CD4-positive, alpha-beta T cell (primary cell): ENCODE results near the gene GPR17. TPM values are rescaled to one million over a fixed set of nuclear protein-coding genes. Genes with fewer than 3 reads are reported as not detected.

ENCODE experiments used
- ATAC-seq: fragments of 200-7000 bp; cut with Tn5 transposase; one replicate; pipeline ENCODE4 v1.10.0; 2022; ENCODE audit warnings: mild to moderate bottlenecking; ENCODE audit not compliant: poor library complexity
- CTCF ChIA-PET: fragments of 350-600 bp; sonication (Branson Sonifier 250); formaldehyde crosslinking; loops from one replicate; lab custom pipeline; 2021; ENCODE audit warnings: antibody characterized with exemption, inconsistent platforms; lab: Charles Lee
- POLR2A ChIA-PET: fragments of 350-600 bp; sonication (Branson Sonifier 250); formaldehyde crosslinking; loops from one replicate; lab custom pipeline; 2021; ENCODE audit warnings: antibody characterized with exemption, inconsistent platforms; lab: Charles Lee
- DNase-seq, 14 experiments: peaks; one replicate each; pipeline ENCODE4 v3.0.0-alpha.2; 2013 to 2020; ENCODE audit warnings: mixed read lengths in 2 of 14
- H3K27ac ChIP-seq, 2 donors: one replicate each; pipeline versions ENCODE4 v1.5.1 to v1.7.0; 2013; ENCODE audit warnings: low read length in 2 of 2, low read depth in 1 of 2, mild to moderate bottlenecking in 1 of 2
- H3K27me3 ChIP-seq, 2 experiments: 1 replicate in 1 of 2; 2 replicates in 1 of 2; pipeline versions ENCODE4 v1.6.1 to v1.7.0; 2013; ENCODE audit warnings: low read length in 2 of 2, control low read depth in 1 of 2, mild to moderate bottlenecking in 1 of 2, moderate library complexity in 1 of 2; ENCODE audit not compliant: insufficient read depth in 2 of 2, control insufficient read depth in 1 of 2
- H3K36me3 ChIP-seq: one replicate; pipeline ENCODE4 v1.6.1; 2013; ENCODE audit warnings: low read length, control low read depth; ENCODE audit not compliant: insufficient read depth
- H3K4me1 ChIP-seq: one replicate; pipeline ENCODE4 v1.6.1; 2013; ENCODE audit warnings: low read length, control low read depth; ENCODE audit not compliant: insufficient read depth
- H3K4me3 ChIP-seq: one replicate; pipeline ENCODE4 v1.5.1; 2013; ENCODE audit warnings: mild to moderate bottlenecking, low read length, moderate library complexity
- H3K9me3 ChIP-seq, 2 experiments: 1 replicate in 1 of 2; 2 replicates in 1 of 2; pipeline versions ENCODE4 v1.6.1 to v1.7.0; 2013; ENCODE audit warnings: low read length in 2 of 2, mild to moderate bottlenecking in 2 of 2, control low read depth in 1 of 2, moderate library complexity in 1 of 2; ENCODE audit not compliant: control insufficient read depth in 1 of 2, insufficient read depth in 1 of 2
- H3K27ac Mint-ChIP-seq: one replicate; pipeline ENCODE4 v1.8.0; 2020; ENCODE audit warnings: mixed read lengths
- H3K27me3 Mint-ChIP-seq: one replicate; pipeline ENCODE4 v1.8.0; 2021; ENCODE audit warnings: mixed read lengths
- H3K36me3 Mint-ChIP-seq: one replicate; pipeline ENCODE4 v1.8.0; 2021; ENCODE audit warnings: low read depth, mixed read lengths
- H3K4me1 Mint-ChIP-seq: one replicate; pipeline ENCODE4 v1.8.0; 2021; ENCODE audit warnings: low read depth, mixed read lengths
- H3K4me3 Mint-ChIP-seq: one replicate; pipeline ENCODE4 v1.8.0; 2020; ENCODE audit warnings: mild to moderate bottlenecking, mixed read lengths
- H3K9me3 Mint-ChIP-seq: one replicate; pipeline ENCODE4 v1.8.0; 2020; ENCODE audit warnings: mixed read lengths
- intact Hi-C, 2 experiments: fragments of 100-400 bp; cut with DNase I in 1 of 2; cut with micrococcal nuclease in 1 of 2; formaldehyde crosslinking; loops; one replicate each; pipeline versions ENCODE4 v1.15.1 to v1.9.0; 2023 to 2025; cut with DNase I, micrococcal nuclease
- total RNA-seq, 174 experiments: library from RNA in 2 of 174; stranded (reverse) in 2 of 174; gene quantifications; one replicate each; pipeline ENCODE4 v1.2.3 and lab custom pipeline; 2021 to 2026
- TF ChIP-seq, protein P1 (sequence below): fragments of 200-600 bp; IDR thresholded peaks from one replicate; pipeline ENCODE4 v1.8.0; 2022; ENCODE audit warnings: antibody characterized with exemption, mild to moderate bottlenecking

The GPR17 gene
- total RNA-seq, 2 experiments from 2014 or later, result not detected

DNA sequence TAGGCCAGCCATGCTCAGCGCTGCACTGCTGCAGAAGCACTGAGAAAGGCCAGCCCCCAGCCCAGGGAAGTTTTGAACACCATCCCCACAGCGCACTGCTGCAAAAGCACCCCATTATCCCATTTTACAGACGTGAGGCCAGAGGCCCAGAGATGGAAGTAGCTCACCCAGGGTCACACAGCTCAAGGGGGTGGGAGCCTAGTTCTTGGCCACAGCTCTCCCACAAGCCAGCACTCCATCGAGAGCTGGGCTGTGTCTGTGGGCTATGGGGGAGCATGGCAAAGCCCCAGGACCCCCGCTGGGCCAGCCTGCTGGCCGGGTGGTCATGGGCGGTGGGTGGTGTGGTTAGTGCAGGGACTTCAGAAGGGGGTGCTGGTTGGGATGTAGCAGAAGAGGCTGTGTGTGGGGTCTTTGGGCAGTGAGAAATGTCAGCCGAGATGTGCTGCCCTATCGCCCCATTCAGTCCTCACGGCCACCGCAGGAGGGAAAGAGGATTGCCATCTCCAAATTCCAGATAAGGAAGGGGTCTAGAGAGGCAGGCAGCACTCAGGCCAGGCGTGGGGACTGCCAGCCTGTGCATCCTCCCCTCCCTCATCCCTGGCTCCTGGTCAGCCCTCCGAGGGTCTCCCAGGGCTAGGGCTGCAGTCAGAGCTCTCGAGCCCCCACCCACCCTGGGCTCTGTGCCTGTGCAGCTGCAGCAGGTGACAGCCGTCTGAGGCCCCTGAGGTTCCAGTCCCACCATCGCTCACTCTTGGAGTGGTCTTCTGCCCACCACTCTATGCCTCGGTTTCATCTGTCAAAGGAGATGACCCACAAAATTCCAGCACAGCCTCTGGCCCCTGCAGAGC lies 17.0 kb upstream of the GPR17 start:
- Histone ChIP-seq H3K27me3 (no peaks in the 10 kb centered on the region), H3K9me3 (no peaks in the 10 kb centered on the region), H3K4me1 (peaks cover 30% of the 10 kb centered on the region), H3K27ac (no peak overlapping the region), H3K4me3 (no peak overlapping the region), H3K36me3 (no peaks in the 10 kb centered on the region)
- intact Hi-C loops, result no loop called here
- no peak for ATAC-seq
- ChIA-PET CTCF (no interaction called here), POLR2A (no interaction called here)
- TF ChIP-seq, protein P1, sequence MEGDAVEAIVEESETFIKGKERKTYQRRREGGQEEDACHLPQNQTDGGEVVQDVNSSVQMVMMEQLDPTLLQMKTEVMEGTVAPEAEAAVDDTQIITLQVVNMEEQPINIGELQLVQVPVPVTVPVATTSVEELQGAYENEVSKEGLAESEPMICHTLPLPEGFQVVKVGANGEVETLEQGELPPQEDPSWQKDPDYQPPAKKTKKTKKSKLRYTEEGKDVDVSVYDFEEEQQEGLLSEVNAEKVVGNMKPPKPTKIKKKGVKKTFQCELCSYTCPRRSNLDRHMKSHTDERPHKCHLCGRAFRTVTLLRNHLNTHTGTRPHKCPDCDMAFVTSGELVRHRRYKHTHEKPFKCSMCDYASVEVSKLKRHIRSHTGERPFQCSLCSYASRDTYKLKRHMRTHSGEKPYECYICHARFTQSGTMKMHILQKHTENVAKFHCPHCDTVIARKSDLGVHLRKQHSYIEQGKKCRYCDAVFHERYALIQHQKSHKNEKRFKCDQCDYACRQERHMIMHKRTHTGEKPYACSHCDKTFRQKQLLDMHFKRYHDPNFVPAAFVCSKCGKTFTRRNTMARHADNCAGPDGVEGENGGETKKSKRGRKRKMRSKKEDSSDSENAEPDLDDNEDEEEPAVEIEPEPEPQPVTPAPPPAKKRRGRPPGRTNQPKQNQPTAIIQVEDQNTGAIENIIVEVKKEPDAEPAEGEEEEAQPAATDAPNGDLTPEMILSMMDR, result no peak
- DNase-seq, result no peak
- no peak overlapping the region for H3K4me3 Mint-ChIP-seq
- no peaks in the 10 kb centered on the region for H3K9me3 Mint-ChIP-seq
- H3K36me3 Mint-ChIP-seq, result no peaks in the 10 kb centered on the region
- no peak overlapping the region for H3K27ac Mint-ChIP-seq
- peaks cover 21% of the 10 kb centered on the region for H3K4me1 Mint-ChIP-seq
- no peaks in the 10 kb centered on the region for H3K27me3 Mint-ChIP-seq

DNA sequence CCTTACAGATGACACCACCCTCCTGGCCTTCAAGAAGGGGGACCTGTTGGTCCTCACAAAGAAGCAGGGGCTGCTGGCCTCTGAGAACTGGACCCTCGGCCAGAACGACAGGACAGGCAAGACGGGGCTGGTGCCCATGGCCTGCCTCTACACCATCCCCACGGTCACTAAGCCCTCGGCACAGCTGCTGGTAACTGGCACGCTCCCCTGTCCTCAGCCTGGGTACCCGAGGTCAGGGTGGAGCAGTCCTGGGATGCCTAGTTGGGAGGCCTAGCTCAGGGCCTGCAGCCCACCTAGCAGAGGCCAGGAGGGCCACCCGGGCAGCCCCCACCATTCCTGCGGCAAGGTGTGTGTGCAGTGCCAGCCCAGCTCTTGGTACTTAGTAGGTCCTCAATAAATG lies 16.3 kb upstream of the GPR17 start:
- ChIA-PET POLR2A (no interaction called here), CTCF (no interaction called here)
- no peaks in the 10 kb centered on the region for H3K27me3 Mint-ChIP-seq
- no peak for ATAC-seq
- no peaks in the 10 kb centered on the region for H3K9me3 ChIP-seq
- H3K9me3 Mint-ChIP-seq, result no peaks in the 10 kb centered on the region
- H3K4me1 Mint-ChIP-seq, result peaks cover 22% of the 10 kb centered on the region
- no peak overlapping the region for H3K4me3 ChIP-seq
- H3K27me3 ChIP-seq, result no peaks in the 10 kb centered on the region
- no peak for DNase-seq
- no peaks in the 10 kb centered on the region for H3K36me3 ChIP-seq
- H3K27ac Mint-ChIP-seq, result no peak overlapping the region
- H3K27ac ChIP-seq, result no peak overlapping the region
- intact Hi-C loops, result no loop called here
- TF ChIP-seq, protein P1, result no peak
- no peak overlapping the region for H3K4me3 Mint-ChIP-seq
- peaks cover 37% of the 10 kb centered on the region for H3K4me1 ChIP-seq
- H3K36me3 Mint-ChIP-seq, result no peaks in the 10 kb centered on the region

DNA sequence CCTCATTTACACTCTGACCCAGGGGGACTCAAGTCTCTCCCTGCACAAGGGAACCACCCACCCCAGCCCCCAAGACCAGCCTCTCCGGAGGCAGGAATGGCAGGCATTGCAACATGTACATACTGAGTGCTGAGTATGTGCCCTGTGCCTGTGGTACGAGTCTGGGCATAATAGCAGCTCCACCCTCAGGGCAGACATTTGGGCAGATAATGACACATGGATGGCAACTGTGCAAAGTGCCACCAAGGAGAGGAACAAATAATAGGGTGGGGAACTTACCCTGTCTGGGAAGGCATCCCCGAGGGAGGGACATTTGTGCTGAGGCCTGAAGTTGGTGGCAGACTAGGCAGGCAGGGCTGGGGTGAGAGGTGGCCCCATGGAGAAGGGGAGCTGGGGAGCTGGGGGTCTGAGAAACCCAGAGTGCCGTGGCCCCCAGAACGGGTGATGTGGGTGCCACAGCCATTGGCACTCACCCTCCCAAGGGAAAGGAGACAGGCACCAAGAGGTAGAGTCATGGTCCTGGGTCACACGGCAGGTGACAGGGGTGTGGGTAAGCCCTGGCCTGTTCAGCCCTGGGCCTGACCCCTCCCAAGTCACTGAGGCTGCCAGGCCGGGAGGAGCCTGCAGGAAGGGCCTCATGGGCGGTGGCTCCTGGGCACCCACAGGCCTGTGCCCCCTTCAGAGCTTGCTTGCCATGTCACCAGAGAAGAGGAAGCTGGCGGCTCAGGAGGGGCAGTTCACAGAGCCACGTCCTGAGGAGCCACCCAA lies 15.7 kb upstream of the GPR17 start:
- DNase-seq (peak in 1 of 14 experiments; percentile 27), ATAC-seq (no peak)
- Mint-ChIP-seq H3K9me3 (no peaks in the 10 kb centered on the region), H3K4me1 (peaks cover 28% of the 10 kb centered on the region), H3K4me3 (no peak overlapping the region), H3K36me3 (no peaks in the 10 kb centered on the region), H3K27ac (peak overlapping the region; percentile 57), H3K27me3 (no peaks in the 10 kb centered on the region)
- peaks cover 43% of the 10 kb centered on the region for H3K4me1 ChIP-seq
- no peaks in the 10 kb centered on the region for H3K27me3 ChIP-seq
- H3K36me3 ChIP-seq, result no peaks in the 10 kb centered on the region
- H3K27ac ChIP-seq, result no peak overlapping the region
- CTCF ChIA-PET, result no interaction called here
- POLR2A ChIA-PET, result interaction anchor here (1.7 kb wide), 1 partner anchor 10 kb away, joined by 7 read pairs; no protein-coding TSS in a partner anchor
- TF ChIP-seq, protein P1, result no peak
- no peaks in the 10 kb centered on the region for H3K9me3 ChIP-seq
- intact Hi-C loops, result no loop called here
- H3K4me3 ChIP-seq, result no peak overlapping the region
